Measurements from ENCODE around the gene KRTAP4-6. TPM values are rescaled to one million over a fixed set of nuclear protein-coding genes. Genes with fewer than 3 reads are reported as not detected.
"Not testable (repeated sequence)": the region's sequence is repeated elsewhere in the genome, so short reads cannot be mapped to it uniquely, and the experiment has no call there.

The KRTAP4-6 gene
- total RNA-seq, 2 experiments from 2014 or later: not detected

GRCh38 chr17:41131979-41132378 lies 8.4 kb downstream of the KRTAP4-6 start:
- Mint-ChIP-seq H3K27ac (no peak overlapping the region), H3K4me1 (no peaks in the 10 kb centered on the region), H3K36me3 (no peaks in the 10 kb centered on the region), H3K4me3 (no peak overlapping the region), H3K9me3 (ENCODE audit: low read depth) (no peaks in the 10 kb centered on the region), H3K27me3 (peaks cover 11% of the 10 kb centered on the region)
- DNase-seq: no peak
- CTCF ChIA-PET: no interaction called here
- no peak for ATAC-seq

DNA sequence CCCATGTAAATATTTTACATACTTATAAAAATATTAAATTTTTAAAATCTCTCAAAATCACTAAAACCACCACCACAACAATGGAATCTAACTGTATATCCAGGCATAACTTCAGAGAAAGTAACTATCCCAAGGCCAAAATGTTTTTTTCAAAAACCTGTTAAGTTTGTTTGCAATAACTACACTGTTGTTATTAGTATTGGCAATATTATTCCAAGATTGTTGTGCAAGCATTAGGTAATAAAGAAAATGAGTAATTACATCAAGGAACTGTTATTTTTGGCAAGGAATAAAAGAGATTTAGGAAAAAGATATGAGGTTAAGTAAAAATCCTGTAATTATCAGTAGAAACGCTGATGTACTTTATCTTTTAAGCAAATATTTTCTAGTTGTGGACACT lies 13.0 kb downstream of the KRTAP4-6 start:
- Mint-ChIP-seq H3K9me3 (ENCODE audit: low read depth) (peaks cover 2% of the 10 kb centered on the region), H3K4me1 (peaks cover 5% of the 10 kb centered on the region), H3K27ac (no peak overlapping the region), H3K36me3 (no peaks in the 10 kb centered on the region), H3K27me3 (peaks cover 15% of the 10 kb centered on the region), H3K4me3 (no peak overlapping the region)
- DNase-seq (no peak), ATAC-seq (no peak)
- CTCF ChIA-PET: no interaction called here

- peaks cover 18% of the 10 kb centered on the region for H3K27me3 Mint-ChIP-seq
- CTCF ChIA-PET: no interaction called here
- DNase-seq (no peak), ATAC-seq (no peak)
- peaks cover 5% of the 10 kb centered on the region for H3K4me1 Mint-ChIP-seq
- H3K36me3 Mint-ChIP-seq: no peaks in the 10 kb centered on the region
- no peak overlapping the region for H3K27ac Mint-ChIP-seq
- no peak overlapping the region for H3K4me3 Mint-ChIP-seq
- H3K9me3 Mint-ChIP-seq (ENCODE audit: low read depth): peaks cover 2% of the 10 kb centered on the region
These were observed 13.9 kb downstream of the KRTAP4-6 start for GRCh38 chr17:41126412-41126811.

GRCh38 chr17:41125064-41125463 lies 15.3 kb downstream of the KRTAP4-6 start:
- Mint-ChIP-seq H3K4me3 (no peak overlapping the region), H3K4me1 (peaks cover 10% of the 10 kb centered on the region), H3K36me3 (no peaks in the 10 kb centered on the region), H3K27ac (no peak overlapping the region), H3K9me3 (ENCODE audit: low read depth) (peaks cover 2% of the 10 kb centered on the region), H3K27me3 (peaks cover 18% of the 10 kb centered on the region)
- DNase-seq (no peak), ATAC-seq (no peak)
- CTCF ChIA-PET: no interaction called here

- CTCF ChIA-PET: not testable (repeated sequence)
These were observed 16.4 kb downstream of the KRTAP4-6 start, which contains the start of gene KRTAP4-12 for GRCh38 chr17:41123991-41124371. Gene KRTAP4-12 (minus strand): TSS chr17:41124182. CDS start chr17:41124122, 60 bp downstream.

DNA sequence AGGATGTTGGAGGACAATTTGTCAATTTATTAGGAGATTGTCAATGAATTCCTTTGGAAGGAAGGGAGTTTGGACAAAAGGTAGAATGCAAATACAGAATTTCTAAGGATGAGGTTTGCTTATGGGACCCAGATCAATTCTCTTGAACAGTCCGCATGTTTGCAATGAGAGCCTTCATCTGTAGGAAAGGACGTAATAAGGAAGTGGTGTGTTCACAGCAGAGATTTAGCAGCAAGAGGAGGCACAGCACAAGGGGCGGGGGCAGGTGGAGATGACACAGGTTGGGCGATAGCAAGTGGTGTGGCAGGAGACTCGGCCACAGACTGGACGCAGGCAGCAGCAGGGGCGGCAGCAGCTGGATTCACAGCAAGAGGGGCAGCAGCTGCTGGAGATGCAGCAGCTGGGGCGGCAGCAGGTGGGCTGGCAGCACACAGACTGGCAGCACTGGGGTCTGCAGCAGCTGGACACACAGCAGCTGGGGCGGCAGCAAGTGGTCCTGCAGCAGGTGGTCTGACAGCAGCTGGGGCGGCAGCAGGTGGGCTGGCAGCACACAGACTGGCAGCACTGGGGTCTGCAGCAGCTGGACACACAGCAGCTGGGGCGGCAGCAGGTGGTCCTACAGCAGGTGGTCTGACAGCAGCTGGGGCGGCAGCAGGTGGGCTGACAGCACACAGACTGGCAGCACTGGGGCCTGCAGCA lies 16.9 kb downstream of the KRTAP4-6 start:
- Mint-ChIP-seq H3K27me3 (peaks cover 15% of the 10 kb centered on the region), H3K4me1 (peaks cover 11% of the 10 kb centered on the region)
- H3K36me3 Mint-ChIP-seq; CTCF ChIA-PET; DNase-seq; H3K9me3 Mint-ChIP-seq (ENCODE audit: low read depth); H3K27ac Mint-ChIP-seq; ATAC-seq; H3K4me3 Mint-ChIP-seq: not testable (repeated sequence)

More at GRCh38 chr17:41123991-41124371, 16.4 kb downstream of the KRTAP4-6 start, which contains the start of gene KRTAP4-12:
- DNase-seq; H3K36me3 Mint-ChIP-seq; H3K4me3 Mint-ChIP-seq; ATAC-seq; H3K9me3 Mint-ChIP-seq (ENCODE audit: low read depth); H3K27ac Mint-ChIP-seq: not testable (repeated sequence)
- Mint-ChIP-seq H3K4me1 (peaks cover 11% of the 10 kb centered on the region), H3K27me3 (peaks cover 15% of the 10 kb centered on the region)

- no peaks in the 10 kb centered on the region for H3K36me3 Mint-ChIP-seq
- H3K27ac Mint-ChIP-seq: no peak overlapping the region
- no peak overlapping the region for H3K4me3 Mint-ChIP-seq
- DNase-seq (no peak), ATAC-seq (no peak)
- peaks cover 18% of the 10 kb centered on the region for H3K27me3 Mint-ChIP-seq
- H3K4me1 Mint-ChIP-seq: peaks cover 11% of the 10 kb centered on the region
- H3K9me3 Mint-ChIP-seq (ENCODE audit: low read depth): peaks cover 2% of the 10 kb centered on the region
- CTCF ChIA-PET: no interaction called here
These were observed 18.6 kb downstream of the KRTAP4-6 start for GRCh38 chr17:41121742-41122141.

- H3K4me3 Mint-ChIP-seq; H3K36me3 Mint-ChIP-seq; H3K9me3 Mint-ChIP-seq (ENCODE audit: low read depth); CTCF ChIA-PET; ATAC-seq; H3K4me1 Mint-ChIP-seq; DNase-seq; H3K27ac Mint-ChIP-seq: not testable (repeated sequence)
- peaks cover 21% of the 10 kb centered on the region for H3K27me3 Mint-ChIP-seq
These were observed 20.4 kb downstream of the KRTAP4-6 start for GRCh38 chr17:41119696-41120690.

DNA sequence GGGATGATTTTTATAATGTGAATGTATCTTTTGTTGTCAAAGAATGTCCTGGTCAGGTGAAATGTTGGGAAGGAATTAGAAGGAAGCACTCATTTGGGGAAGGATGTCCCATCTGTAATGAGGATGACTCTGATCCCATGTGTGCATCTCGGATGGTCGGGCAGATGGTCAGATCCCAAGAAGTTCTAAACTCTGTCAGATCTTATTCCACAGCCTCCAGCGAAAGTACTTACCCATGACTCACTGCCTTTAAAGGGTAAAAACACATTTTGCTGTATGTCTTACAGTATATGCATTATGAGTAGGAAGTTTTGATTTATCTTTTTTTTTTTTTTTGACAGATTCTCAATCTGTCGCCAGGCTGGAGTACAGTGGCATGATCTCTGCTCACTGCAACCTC lies 21.6 kb downstream of the KRTAP4-6 start:
- Mint-ChIP-seq H3K27me3 (peaks cover 21% of the 10 kb centered on the region), H3K4me1 (peaks cover 7% of the 10 kb centered on the region), H3K9me3 (ENCODE audit: low read depth) (no peaks in the 10 kb centered on the region), H3K27ac (no peak overlapping the region), H3K4me3 (no peak overlapping the region), H3K36me3 (no peaks in the 10 kb centered on the region)
- CTCF ChIA-PET: no interaction called here
- DNase-seq: no peak
- ATAC-seq: no peak

- ATAC-seq: not testable (repeated sequence)
These were observed 22.4 kb downstream of the KRTAP4-6 start, which contains the start of gene KRTAP4-11 for GRCh38 chr17:41117846-41118386. Gene KRTAP4-11 (minus strand): TSS chr17:41118373. CDS start chr17:41118315, 58 bp downstream.

GRCh38 chr17:41116297-41116696 lies 24.0 kb downstream of the KRTAP4-6 start:
- peaks cover under 1% of the 10 kb centered on the region for H3K36me3 Mint-ChIP-seq
- H3K4me1 Mint-ChIP-seq: peaks cover 6% of the 10 kb centered on the region
- H3K9me3 Mint-ChIP-seq (ENCODE audit: low read depth): peaks cover under 1% of the 10 kb centered on the region
- DNase-seq (no peak), ATAC-seq (no peak)
- H3K27ac Mint-ChIP-seq: no peak overlapping the region
- H3K27me3 Mint-ChIP-seq: peaks cover 12% of the 10 kb centered on the region
- no peak overlapping the region for H3K4me3 Mint-ChIP-seq
- CTCF ChIA-PET: no interaction called here

More at GRCh38 chr17:41117846-41118386, 22.4 kb downstream of the KRTAP4-6 start, which contains the start of gene KRTAP4-11:
- H3K36me3 Mint-ChIP-seq; H3K4me3 Mint-ChIP-seq; H3K9me3 Mint-ChIP-seq (ENCODE audit: low read depth); DNase-seq; H3K27ac Mint-ChIP-seq; H3K4me1 Mint-ChIP-seq; CTCF ChIA-PET: not testable (repeated sequence)
- peaks cover 16% of the 10 kb centered on the region for H3K27me3 Mint-ChIP-seq

GRCh38 chr17:41111151-41111885 lies 29.0 kb downstream of the KRTAP4-6 start:
- no peak overlapping the region for H3K4me3 Mint-ChIP-seq
- peaks cover 6% of the 10 kb centered on the region for H3K4me1 Mint-ChIP-seq
- peaks cover 2% of the 10 kb centered on the region for H3K36me3 Mint-ChIP-seq
- no peak overlapping the region for H3K27ac Mint-ChIP-seq
- ATAC-seq (no peak), DNase-seq (no peak)
- H3K27me3 Mint-ChIP-seq: peaks cover 27% of the 10 kb centered on the region
- H3K9me3 Mint-ChIP-seq (ENCODE audit: low read depth): peaks cover 5% of the 10 kb centered on the region
- CTCF ChIA-PET: no interaction called here
